GM10266 (cell line): ENCODE data around the gene CC2D2A.

ENCODE experiments used
- DNase-seq: peaks from one replicate; pipeline ENCODE4 v3.0.0; 2012; ENCODE audit errors: extremely low spot score
- TF ChIP-seq, protein P1 (sequence below): IDR thresholded peaks from 2 replicates; pipeline ENCODE4 v1.5.1; 2012; ENCODE audit warnings: mild to moderate bottlenecking, low read depth; ENCODE audit not compliant: control insufficient read depth, insufficient read depth; ENCODE audit errors: missing control alignments

Gene CC2D2A

DNA sequence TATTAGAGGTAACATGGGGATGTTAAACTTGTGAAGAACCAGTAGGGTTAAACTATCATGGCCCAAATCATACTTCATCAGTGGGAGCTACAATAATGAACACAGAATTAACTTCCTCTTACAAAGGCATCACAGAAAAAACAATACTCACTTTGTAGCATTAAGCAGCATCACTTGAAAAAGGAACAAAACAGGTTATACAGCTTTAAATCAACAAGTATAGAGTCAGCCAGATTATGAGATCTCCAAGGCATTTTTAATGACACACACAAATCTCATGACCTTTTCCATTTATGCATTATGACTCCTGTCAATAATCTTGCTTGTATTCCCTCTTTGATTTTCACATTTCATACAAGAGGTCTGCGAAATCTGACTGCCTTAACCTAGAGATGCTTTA is 167.1 kb downstream of the CC2D2A start:
- no peak for DNase-seq

GRCh38 chr4:15638418-15638817 is 168.7 kb downstream of the CC2D2A start:
- TF ChIP-seq, protein P1, sequence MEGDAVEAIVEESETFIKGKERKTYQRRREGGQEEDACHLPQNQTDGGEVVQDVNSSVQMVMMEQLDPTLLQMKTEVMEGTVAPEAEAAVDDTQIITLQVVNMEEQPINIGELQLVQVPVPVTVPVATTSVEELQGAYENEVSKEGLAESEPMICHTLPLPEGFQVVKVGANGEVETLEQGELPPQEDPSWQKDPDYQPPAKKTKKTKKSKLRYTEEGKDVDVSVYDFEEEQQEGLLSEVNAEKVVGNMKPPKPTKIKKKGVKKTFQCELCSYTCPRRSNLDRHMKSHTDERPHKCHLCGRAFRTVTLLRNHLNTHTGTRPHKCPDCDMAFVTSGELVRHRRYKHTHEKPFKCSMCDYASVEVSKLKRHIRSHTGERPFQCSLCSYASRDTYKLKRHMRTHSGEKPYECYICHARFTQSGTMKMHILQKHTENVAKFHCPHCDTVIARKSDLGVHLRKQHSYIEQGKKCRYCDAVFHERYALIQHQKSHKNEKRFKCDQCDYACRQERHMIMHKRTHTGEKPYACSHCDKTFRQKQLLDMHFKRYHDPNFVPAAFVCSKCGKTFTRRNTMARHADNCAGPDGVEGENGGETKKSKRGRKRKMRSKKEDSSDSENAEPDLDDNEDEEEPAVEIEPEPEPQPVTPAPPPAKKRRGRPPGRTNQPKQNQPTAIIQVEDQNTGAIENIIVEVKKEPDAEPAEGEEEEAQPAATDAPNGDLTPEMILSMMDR: no peak
- no peak for DNase-seq

More for the DNA sequence above, 167.1 kb downstream of the CC2D2A start:
- TF ChIP-seq, protein P1: no peak

GRCh38 chr4:15648600-15648999 is 178.9 kb downstream of the CC2D2A start:
- TF ChIP-seq, protein P1: no peak
- no peak for DNase-seq

DNA sequence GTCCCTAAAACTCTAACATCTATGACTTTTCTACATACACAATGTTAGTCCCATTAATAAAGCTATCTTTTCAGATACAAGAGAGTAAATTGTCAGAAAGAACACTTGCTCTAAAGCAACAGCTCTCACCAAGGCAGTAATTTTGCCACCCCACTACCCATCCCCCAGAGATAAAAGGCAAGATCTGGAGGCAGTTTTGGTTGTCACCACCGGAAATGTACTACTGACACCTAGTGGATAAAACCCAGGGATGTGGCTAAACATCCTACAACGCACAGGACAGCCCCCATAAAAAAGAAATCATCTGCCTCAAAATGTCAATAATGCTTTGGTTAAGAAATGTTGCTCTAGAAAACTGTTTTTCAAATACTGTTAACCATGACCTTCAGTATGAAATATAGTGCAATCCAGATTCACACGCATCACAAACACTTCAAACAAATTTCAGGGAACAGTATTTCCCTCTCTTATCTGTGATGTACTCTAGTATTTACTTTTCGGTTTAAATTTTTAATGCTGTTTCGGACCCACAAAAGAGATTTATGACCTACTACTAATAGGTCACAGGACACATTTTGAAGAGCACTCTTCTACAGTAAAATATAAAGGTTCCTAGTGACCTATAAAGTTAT is 180.3 kb downstream of the CC2D2A start:
- DNase-seq: peak; percentile 40
- TF ChIP-seq, protein P1: peak; percentile 64
